GM18951 (cell line): ENCODE results near the gene FCHSD2.

Source experiments
- POLR2A ChIP-seq: IDR thresholded peaks from 4 replicates; pipeline ENCODE4 v1.6.1; 2011; ENCODE audit warnings: mild to moderate bottlenecking; ENCODE audit not compliant: insufficient read length, insufficient read depth; ENCODE audit errors: extremely low read depth
- in situ Hi-C: fragments of 300-500 bp; cut with MboI; formaldehyde crosslinking; loops from one replicate; pipeline ENCODE4 v1.12.0; 2022; ENCODE audit warnings: low sequenced_read_pairs, mixed read lengths, inconsistent platforms; ENCODE audit not compliant: unreplicated experiment

FCHSD2 gene

GRCh38 chr11:72951888-72952287 is 190.2 kb downstream of the FCHSD2 start:
- in situ Hi-C loops: no loop called here

DNA sequence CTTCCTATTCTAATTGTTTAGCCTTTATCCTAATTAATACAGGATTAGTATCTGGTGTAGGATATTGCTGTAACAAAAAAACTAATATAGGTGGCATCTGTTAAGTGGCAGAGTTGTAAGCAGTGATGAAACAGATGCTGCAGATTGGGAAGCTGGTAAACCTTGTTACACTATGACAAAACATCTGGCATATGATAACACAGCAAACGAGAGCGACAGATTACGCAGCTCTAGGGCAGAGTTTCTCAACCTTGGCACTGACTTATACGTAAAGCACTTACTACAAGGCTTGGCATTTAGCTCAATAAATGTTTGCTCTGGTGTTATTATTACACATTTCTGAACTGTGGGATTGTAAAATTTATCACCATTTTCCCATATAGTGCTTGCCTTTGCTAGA is 190.9 kb downstream of the FCHSD2 start:
- in situ Hi-C loops: no loop called here
- TF ChIP-seq POLR2A: no peak

More at GRCh38 chr11:72951888-72952287, 190.2 kb downstream of the FCHSD2 start:
- no peak for TF ChIP-seq POLR2A

DNA sequence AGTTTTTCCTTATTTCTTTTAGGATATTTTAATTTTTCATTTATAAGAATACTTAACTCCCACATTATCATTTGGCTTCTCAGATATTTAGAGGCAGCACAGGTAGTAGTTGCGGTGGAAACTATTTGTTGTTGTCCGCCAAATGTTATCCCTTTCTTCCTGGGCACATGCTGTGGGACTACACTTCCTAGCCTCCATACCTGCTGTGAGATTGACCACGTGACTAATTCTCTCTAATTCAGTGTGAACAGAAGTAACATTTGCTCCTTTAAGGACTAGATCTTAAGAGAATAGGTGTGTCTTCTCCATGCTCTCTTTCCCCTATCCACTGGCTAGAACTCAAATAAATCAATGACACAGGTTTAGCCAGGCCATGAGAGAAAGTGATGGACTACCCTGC is 191.4 kb downstream of the FCHSD2 start:
- no peak for TF ChIP-seq POLR2A
- in situ Hi-C loops: no loop called here

- no peak for TF ChIP-seq POLR2A
- in situ Hi-C loops: no loop called here
Measured at GRCh38 chr11:72947229-72947628, 194.9 kb downstream of the FCHSD2 start.

GRCh38 chr11:72943664-72944063 is 198.5 kb downstream of the FCHSD2 start:
- no peak for TF ChIP-seq POLR2A
- in situ Hi-C loops: no loop called here

GRCh38 chr11:72940417-72940816 is 201.7 kb downstream of the FCHSD2 start:
- no peak for TF ChIP-seq POLR2A
- in situ Hi-C loops: no loop called here

- no peak for TF ChIP-seq POLR2A
- in situ Hi-C loops: no loop called here
Measured at GRCh38 chr11:72939031-72939430, 203.1 kb downstream of the FCHSD2 start.

DNA sequence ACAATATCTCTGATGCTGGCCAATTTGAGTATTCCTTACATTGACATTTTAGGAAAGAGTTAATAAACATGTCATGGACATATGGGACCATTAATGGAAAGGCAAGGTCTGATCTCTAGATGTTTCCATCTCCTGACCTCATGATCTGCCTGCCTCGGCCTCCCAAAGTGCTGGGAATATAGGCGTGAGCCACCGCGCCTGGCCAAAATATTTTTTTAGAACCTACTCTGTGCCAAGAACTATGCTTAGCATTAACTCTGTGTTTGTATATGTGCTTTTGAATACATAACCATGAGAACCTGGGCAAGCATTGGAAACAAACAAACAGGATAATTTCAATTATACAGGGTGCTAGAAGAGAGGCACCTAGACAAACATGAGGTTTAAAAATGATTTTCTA is 204.7 kb downstream of the FCHSD2 start:
- in situ Hi-C loops: no loop called here
- no peak for TF ChIP-seq POLR2A

- no peak for TF ChIP-seq POLR2A
- in situ Hi-C loops: no loop called here
Measured at GRCh38 chr11:72935700-72936099, 206.4 kb downstream of the FCHSD2 start.

DNA sequence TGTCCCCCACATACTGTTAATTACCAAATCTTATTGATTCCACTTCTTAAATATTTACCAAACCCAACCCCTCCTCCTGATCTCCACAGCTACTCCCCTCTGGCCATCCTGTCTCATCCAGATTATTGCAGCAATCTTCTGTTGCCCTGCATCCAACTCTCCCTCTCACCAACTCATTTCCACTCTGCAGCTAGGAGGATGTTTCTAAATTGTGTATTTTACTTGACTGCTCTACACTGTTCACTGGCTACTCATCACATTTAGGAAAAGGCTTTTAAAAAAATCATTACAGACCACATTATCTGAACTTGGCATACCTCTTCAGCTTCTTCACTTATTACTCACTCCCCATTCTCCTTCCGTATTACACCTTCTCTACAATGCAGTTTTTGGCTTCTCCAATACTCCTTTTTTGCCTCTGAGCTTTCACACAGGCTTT is 210.0 kb downstream of the FCHSD2 start:
- in situ Hi-C loops: no loop called here
- no peak for TF ChIP-seq POLR2A

DNA sequence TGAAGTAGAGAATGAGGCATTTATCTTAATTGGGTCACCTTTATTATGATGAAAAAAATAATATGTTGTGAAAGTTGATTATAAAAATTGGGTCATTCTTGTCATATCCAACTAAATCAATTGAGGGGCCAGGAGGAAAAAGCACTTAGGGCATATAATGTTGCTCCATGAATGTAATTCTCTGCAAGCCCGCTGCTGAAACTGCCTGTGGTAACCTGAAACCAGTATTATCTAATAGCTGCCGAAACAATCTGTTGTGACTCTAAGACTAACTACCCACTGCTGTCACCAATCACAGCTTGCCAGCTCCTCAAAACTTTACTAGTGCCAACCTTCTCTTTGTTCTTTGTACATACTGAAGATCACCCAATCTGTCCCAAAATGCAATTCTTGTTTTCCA is 212.1 kb downstream of the FCHSD2 start:
- no peak for TF ChIP-seq POLR2A
- in situ Hi-C loops: no loop called here

GRCh38 chr11:72929256-72929655 is 212.9 kb downstream of the FCHSD2 start:
- no peak for TF ChIP-seq POLR2A
- in situ Hi-C loops: no loop called here

DNA sequence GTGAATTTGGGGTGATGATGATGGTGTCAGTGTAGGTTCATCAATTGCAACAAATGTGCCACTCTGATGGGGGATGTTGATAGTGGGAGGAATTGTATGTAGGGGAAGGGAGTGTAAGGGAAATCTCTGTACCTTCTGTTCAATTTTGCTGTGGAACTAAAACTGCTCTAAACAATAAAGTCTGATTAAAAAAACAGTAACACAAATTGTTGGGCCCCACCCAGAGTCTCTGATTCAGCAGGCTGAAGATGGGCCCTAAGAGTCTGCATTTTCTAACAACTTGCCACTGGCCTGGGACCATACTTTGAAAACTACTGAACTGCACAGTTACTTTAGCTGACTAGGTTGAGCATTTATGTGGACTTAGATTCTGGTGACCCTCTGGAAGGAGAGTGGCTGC is 214.7 kb downstream of the FCHSD2 start:
- no peak for TF ChIP-seq POLR2A
- in situ Hi-C loops: no loop called here

DNA sequence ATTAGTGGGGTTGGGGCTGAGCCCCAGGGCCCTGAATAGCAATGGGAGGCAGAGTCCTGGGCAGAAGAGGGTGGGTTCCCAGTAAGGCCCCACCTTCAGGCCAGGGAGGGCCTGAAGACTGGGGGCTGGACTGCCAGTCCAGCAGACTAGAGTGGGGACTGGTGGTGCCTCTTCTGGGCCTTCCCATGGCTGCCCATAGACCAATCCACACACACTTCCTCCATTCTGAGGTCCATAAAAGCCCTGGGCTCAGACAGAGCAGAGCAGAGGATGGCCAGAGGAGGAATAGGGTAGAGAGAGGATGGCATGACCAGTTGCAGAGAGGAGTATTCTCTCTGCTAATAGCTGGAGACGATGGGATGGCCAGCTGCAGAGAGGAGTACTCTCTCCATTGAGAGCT is 216.0 kb downstream of the FCHSD2 start:
- in situ Hi-C loops: no loop called here

DNA sequence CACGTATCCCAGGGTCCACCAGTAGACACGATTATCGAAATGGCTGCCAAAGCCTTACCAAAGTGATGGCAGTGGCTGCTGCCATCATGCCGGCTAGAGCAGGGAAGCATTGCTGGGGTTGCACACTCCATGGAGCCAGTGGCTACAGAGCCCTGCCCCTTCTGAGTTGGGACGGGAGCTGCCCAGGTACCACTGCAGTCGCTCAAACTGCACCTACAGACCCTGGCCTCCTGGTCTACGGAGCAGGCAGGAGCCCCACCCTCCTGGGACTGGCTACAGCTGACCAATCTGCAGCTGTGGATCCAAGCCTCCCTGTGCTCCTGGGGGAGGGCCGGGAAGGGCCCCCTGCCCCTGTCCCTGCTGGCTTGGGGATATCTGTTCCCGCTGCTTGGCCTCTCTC is 216.5 kb downstream of the FCHSD2 start:
- in situ Hi-C loops: no loop called here
- TF ChIP-seq POLR2A: no peak

More for the DNA sequence above, 216.0 kb downstream of the FCHSD2 start:
- no peak for TF ChIP-seq POLR2A
